ENCODE measurements around the gene SPNS3. TPM values are rescaled to one million over a fixed set of nuclear protein-coding genes. Genes with fewer than 3 reads are reported as not detected.

The SPNS3 gene
- total and polyA plus RNA-seq, 2 of the 4 experiments (the other 2 are of a cell fraction), result 0.18 TPM; not detected in 1

- Histone ChIP-seq H3K4me2 (ENCODE audit: low read depth, low read length) (no peak overlapping the region), H3K27ac (ENCODE audit: insufficient read depth, low read length) (no peak overlapping the region), H2BK5ac (ENCODE audit: low read depth, low read length, poor library complexity, severe bottlenecking) (no peak overlapping the region), H2BK20ac (ENCODE audit: low read depth, low read length) (no peak overlapping the region), H3K56ac (ENCODE audit: extremely low read depth, insufficient read depth, low read length) (no peak overlapping the region), H3K9me3 (ENCODE audit: control insufficient read depth, insufficient read depth, low read length) (no peaks in the 10 kb centered on the region), H3K79me1 (ENCODE audit: low read depth in 1 of 2, low read length in 2 of 2) (no peaks in the 10 kb centered on the region), H4K8ac (ENCODE audit: low read depth in 2 of 2, low read length in 2 of 2) (no peak overlapping the region), H4K91ac (ENCODE audit: insufficient read depth, low read depth, low read length) (no peak overlapping the region), H3K4me3 (ENCODE audit: insufficient read depth, low read depth, low read length) (no peak overlapping the region), H3K4me1 (ENCODE audit: control insufficient read depth, insufficient read depth, low read length) (no peaks in the 10 kb centered on the region), H3K9me1 (ENCODE audit: insufficient read depth, low read length) (no peaks in the 10 kb centered on the region), H2BK15ac (ENCODE audit: low read depth, low read length) (no peak overlapping the region), H2AFZ (replicated peaks; ENCODE audit: low read length, poor library complexity) (no peak overlapping the region), H3K36me3 (ENCODE audit: control insufficient read depth, insufficient read depth, low read length) (no peaks in the 10 kb centered on the region), H4K20me1 (ENCODE audit: insufficient read depth, low read length) (no peaks in the 10 kb centered on the region), H2AK9ac (replicated peaks; ENCODE audit: low read depth, low read length, poor library complexity) (no peak overlapping the region), H4K5ac (ENCODE audit: low read depth, low read length) (no peak overlapping the region), H3K27me3 (ENCODE audit: control insufficient read depth, insufficient read depth, low read length) (no peaks in the 10 kb centered on the region), H3K4ac (ENCODE audit: low read depth, low read length) (no peak overlapping the region), H3K23ac (ENCODE audit: low read depth, low read length) (no peak overlapping the region), H2BK120ac (ENCODE audit: low read depth, low read length) (no peak overlapping the region), H2AK5ac (ENCODE audit: low read depth, low read length) (no peak overlapping the region), H3K9ac (ENCODE audit: low read depth, low read length) (no peak overlapping the region), H3K14ac (replicated peaks; ENCODE audit: low read depth, low read length) (no peak overlapping the region), H3K18ac (ENCODE audit: low read depth, low read length) (no peak overlapping the region)
- intact Hi-C loops (cut with micrococcal nuclease), result no loop called here
- no TSS peak for BruUV-seq (replicated peaks)
- ChIA-PET POLR2A (ENCODE audit: unreplicated experiment) (no interaction called here), CTCF (no interaction called here)
- no peak for DNase-seq
- no peak for ATAC-seq (ENCODE audit: low read depth)
- no peak for TF ChIP-seq CEBPB (IDR thresholded peaks at IDR 0.05; ENCODE audit: low read depth, low read length)
- TF ChIP-seq, protein P1, sequence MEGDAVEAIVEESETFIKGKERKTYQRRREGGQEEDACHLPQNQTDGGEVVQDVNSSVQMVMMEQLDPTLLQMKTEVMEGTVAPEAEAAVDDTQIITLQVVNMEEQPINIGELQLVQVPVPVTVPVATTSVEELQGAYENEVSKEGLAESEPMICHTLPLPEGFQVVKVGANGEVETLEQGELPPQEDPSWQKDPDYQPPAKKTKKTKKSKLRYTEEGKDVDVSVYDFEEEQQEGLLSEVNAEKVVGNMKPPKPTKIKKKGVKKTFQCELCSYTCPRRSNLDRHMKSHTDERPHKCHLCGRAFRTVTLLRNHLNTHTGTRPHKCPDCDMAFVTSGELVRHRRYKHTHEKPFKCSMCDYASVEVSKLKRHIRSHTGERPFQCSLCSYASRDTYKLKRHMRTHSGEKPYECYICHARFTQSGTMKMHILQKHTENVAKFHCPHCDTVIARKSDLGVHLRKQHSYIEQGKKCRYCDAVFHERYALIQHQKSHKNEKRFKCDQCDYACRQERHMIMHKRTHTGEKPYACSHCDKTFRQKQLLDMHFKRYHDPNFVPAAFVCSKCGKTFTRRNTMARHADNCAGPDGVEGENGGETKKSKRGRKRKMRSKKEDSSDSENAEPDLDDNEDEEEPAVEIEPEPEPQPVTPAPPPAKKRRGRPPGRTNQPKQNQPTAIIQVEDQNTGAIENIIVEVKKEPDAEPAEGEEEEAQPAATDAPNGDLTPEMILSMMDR (conservative IDR thresholded peaks at IDR 0.05; ENCODE audit: low read depth, low read length), result no peak
- no peak for TF ChIP-seq BHLHE40 (IDR thresholded peaks at IDR 0.05; ENCODE audit: low read depth, low read length)
- TF ChIP-seq MXI1 (IDR thresholded peaks at IDR 0.05; ENCODE audit: borderline replicate concordance, low read depth, low read length), result no peak
- TF ChIP-seq USF2 (IDR thresholded peaks at IDR 0.05; ENCODE audit: low read depth, low read length), result no peak
- TF ChIP-seq NFE2L2 (IDR thresholded peaks at IDR 0.05; ENCODE audit: low read depth, low read length), result no peak
- no peak for TF ChIP-seq FOS (IDR thresholded peaks at IDR 0.05; ENCODE audit: low read depth, low read length)
- TF ChIP-seq RCOR1 (IDR thresholded peaks at IDR 0.05; ENCODE audit: insufficient replicate concordance, low read length), result no peak
- no peak for TF ChIP-seq RAD21 (IDR thresholded peaks at IDR 0.05; ENCODE audit: low read length)
- TF ChIP-seq CHD1 (IDR thresholded peaks at IDR 0.05; ENCODE audit: low read depth, low read length), result no peak
- TF ChIP-seq ELK1 (IDR thresholded peaks at IDR 0.05; ENCODE audit: borderline replicate concordance, low read depth, low read length), result no peak
- no peak for TF ChIP-seq SMC3 (IDR thresholded peaks at IDR 0.05; ENCODE audit: low read depth, low read length)
- TF ChIP-seq MAZ (IDR thresholded peaks at IDR 0.05; ENCODE audit: borderline replicate concordance, low read depth, low read length), result no peak
- no peak for TF ChIP-seq MAFK (IDR thresholded peaks at IDR 0.05; ENCODE audit: low read depth, low read length)
- no peak for TF ChIP-seq RFX5 (IDR thresholded peaks at IDR 0.05; ENCODE audit: low read depth, low read length)
- no peak for TF ChIP-seq POLR2A (IDR thresholded peaks at IDR 0.05; ENCODE audit: low read depth, low read length)
- in situ Hi-C loops (cut with MboI; ENCODE audit: low sequenced_read_pairs), result no loop called here
- WGBS, 2 experiments (ENCODE audit: extremely low coverage in 2 of 2, insufficient read length in 1 of 2), result 35% methylated on average over 2 of the region's 5 CpGs; no CpG with 5 or more reads in 1 of the 2 experiments
- dilution Hi-C loops (cut with HindIII; ENCODE audit: low sequenced_read_pairs, unreplicated experiment), result no loop called here
These were observed 46.6 kb upstream of the SPNS3 start for GRCh38 chr17:4387137-4387536.

Data from IMR-90 (cell line).